SK-N-MC (cell line): ENCODE data around the gene MEGF9.
A peak's percentile ranks its signal among the peaks of the same experiment; 100 is the strongest.

Experiments used
- DNase-seq: peaks from one replicate; pipeline ENCODE4 v3.0.0-alpha.2; 2011; ENCODE audit warnings: low read depth, low spot score
- H3K27ac ChIP-seq: fragments of 200-600 bp; sonication (generic); 2 replicates; pipeline ENCODE4 v1.5.1; 2016; ENCODE audit warnings: mixed run types
- H3K36me3 ChIP-seq: fragments of 200-600 bp; sonication (generic); 2 replicates; pipeline ENCODE4 v1.6.1; 2017; ENCODE audit warnings: antibody characterized with exemption, low read length, mixed read lengths; ENCODE audit not compliant: insufficient read depth
- H3K4me3 ChIP-seq: fragments of 200-600 bp; sonication (generic); 2 replicates; pipeline ENCODE4 v1.5.1; 2016
- H3K9ac ChIP-seq: fragments of 200-600 bp; sonication (generic); 2 replicates; pipeline ENCODE4 v1.8.0; 2017; ENCODE audit warnings: mixed run types, mixed read lengths; ENCODE audit not compliant: insufficient read length
- H3K9me3 ChIP-seq: fragments of 200-600 bp; sonication (generic); 2 replicates; pipeline ENCODE4 v1.6.1; 2017; ENCODE audit warnings: low read depth, mild to moderate bottlenecking, antibody characterized with exemption, low read length, moderate library complexity, mixed read lengths
- EZH2 ChIP-seq: fragments of 200-600 bp; sonication (generic); IDR thresholded peaks from one replicate; pipeline ENCODE4 v1.6.1; 2017; ENCODE audit warnings: antibody characterized with exemption
- FOXP2 ChIP-seq: optimal IDR thresholded peaks from 2 replicates; pipeline ENCODE3; 2011; ENCODE audit warnings: mild to moderate bottlenecking, moderate library complexity; ENCODE audit not compliant: insufficient read depth; ENCODE audit errors: extremely low read length, control extremely low read depth
- POLR2AphosphoS5 ChIP-seq: IDR thresholded peaks from 2 replicates; pipeline ENCODE4 v1.6.1; 2012; ENCODE audit warnings: mild to moderate bottlenecking, low read depth, low read length, borderline replicate concordance

MEGF9 gene

GRCh38 chr9:120603010-120603409, 111.3 kb downstream of the MEGF9 start:
- peaks cover 18% of the 10 kb centered on the region for H3K36me3 ChIP-seq
- no peak overlapping the region for H3K4me3 ChIP-seq
- TF ChIP-seq FOXP2, result no peak
- TF ChIP-seq EZH2, result no peak
- no peak for TF ChIP-seq POLR2AphosphoS5
- H3K27ac ChIP-seq, result no peak overlapping the region
- DNase-seq, result no peak
- no peak overlapping the region for H3K9ac ChIP-seq
- H3K9me3 ChIP-seq, result no peaks in the 10 kb centered on the region

DNA sequence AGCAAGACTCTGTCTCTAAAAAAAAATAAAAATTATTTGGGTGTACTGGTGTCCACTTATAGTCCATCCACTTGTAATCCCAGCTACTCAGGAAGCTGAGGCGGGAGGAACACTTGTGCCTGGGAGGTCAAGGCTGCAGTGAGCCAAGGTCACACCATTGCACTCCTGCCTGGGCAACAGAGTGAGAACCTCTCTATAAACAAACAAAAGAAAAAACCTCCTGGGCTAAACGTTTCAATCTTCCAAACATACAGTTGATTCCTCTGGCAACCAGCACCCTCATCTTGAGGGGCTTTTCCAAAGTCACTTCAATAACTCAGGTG, 120.4 kb downstream of the MEGF9 start:
- no peak for DNase-seq
- Histone ChIP-seq H3K27ac (no peak overlapping the region), H3K4me3 (no peak overlapping the region), H3K9ac (no peak overlapping the region), H3K36me3 (no peaks in the 10 kb centered on the region), H3K9me3 (no peaks in the 10 kb centered on the region)
- no peak for TF ChIP-seq POLR2AphosphoS5
- no peak for TF ChIP-seq EZH2
- TF ChIP-seq FOXP2, result no peak

- Histone ChIP-seq H3K27ac (no peak overlapping the region), H3K9ac (no peak overlapping the region), H3K36me3 (no peaks in the 10 kb centered on the region), H3K9me3 (no peaks in the 10 kb centered on the region), H3K4me3 (no peak overlapping the region)
- TF ChIP-seq POLR2AphosphoS5, result no peak
- TF ChIP-seq EZH2, result no peak
- no peak for TF ChIP-seq FOXP2
- DNase-seq, result no peak
These were observed 120.9 kb downstream of the MEGF9 start for GRCh38 chr9:120593250-120593954.

GRCh38 chr9:120592210-120592609, 122.1 kb downstream of the MEGF9 start:
- Histone ChIP-seq H3K4me3 (no peak overlapping the region), H3K27ac (no peak overlapping the region), H3K36me3 (no peaks in the 10 kb centered on the region), H3K9me3 (no peaks in the 10 kb centered on the region), H3K9ac (no peak overlapping the region)
- TF ChIP-seq POLR2AphosphoS5, result no peak
- TF ChIP-seq EZH2, result no peak
- no peak for TF ChIP-seq FOXP2
- no peak for DNase-seq

- no peaks in the 10 kb centered on the region for H3K36me3 ChIP-seq
- no peak overlapping the region for H3K9ac ChIP-seq
- no peak overlapping the region for H3K27ac ChIP-seq
- no peaks in the 10 kb centered on the region for H3K9me3 ChIP-seq
- DNase-seq, result no peak
- TF ChIP-seq FOXP2 (no peak), POLR2AphosphoS5 (no peak), EZH2 (no peak)
- no peak overlapping the region for H3K4me3 ChIP-seq
These were observed 126.9 kb downstream of the MEGF9 start for GRCh38 chr9:120587328-120587727.

DNA sequence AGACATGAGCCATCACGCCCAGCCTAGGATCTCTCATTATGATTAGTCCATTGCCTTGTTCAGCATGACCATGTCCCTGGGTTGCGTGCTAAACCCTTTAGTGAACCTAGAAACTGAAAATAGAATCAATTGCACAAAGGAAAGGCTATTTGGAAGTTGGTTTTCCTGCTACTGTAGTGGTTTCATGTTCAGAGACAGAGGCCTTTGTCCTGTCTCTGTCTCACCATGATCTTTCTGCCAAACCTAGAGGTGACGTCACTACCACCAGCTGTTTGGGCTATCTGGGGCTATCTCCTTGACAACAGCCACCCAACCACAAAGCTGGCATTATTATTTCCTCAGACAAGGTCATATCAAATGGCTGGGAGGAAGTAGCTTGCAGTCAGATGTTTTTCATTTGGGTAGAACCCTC, 130.3 kb downstream of the MEGF9 start:
- H3K9me3 ChIP-seq, result no peaks in the 10 kb centered on the region
- H3K27ac ChIP-seq, result no peak overlapping the region
- DNase-seq, result no peak
- TF ChIP-seq FOXP2 (no peak), EZH2 (no peak), POLR2AphosphoS5 (no peak)
- no peak overlapping the region for H3K4me3 ChIP-seq
- H3K9ac ChIP-seq, result no peak overlapping the region
- no peaks in the 10 kb centered on the region for H3K36me3 ChIP-seq

DNA sequence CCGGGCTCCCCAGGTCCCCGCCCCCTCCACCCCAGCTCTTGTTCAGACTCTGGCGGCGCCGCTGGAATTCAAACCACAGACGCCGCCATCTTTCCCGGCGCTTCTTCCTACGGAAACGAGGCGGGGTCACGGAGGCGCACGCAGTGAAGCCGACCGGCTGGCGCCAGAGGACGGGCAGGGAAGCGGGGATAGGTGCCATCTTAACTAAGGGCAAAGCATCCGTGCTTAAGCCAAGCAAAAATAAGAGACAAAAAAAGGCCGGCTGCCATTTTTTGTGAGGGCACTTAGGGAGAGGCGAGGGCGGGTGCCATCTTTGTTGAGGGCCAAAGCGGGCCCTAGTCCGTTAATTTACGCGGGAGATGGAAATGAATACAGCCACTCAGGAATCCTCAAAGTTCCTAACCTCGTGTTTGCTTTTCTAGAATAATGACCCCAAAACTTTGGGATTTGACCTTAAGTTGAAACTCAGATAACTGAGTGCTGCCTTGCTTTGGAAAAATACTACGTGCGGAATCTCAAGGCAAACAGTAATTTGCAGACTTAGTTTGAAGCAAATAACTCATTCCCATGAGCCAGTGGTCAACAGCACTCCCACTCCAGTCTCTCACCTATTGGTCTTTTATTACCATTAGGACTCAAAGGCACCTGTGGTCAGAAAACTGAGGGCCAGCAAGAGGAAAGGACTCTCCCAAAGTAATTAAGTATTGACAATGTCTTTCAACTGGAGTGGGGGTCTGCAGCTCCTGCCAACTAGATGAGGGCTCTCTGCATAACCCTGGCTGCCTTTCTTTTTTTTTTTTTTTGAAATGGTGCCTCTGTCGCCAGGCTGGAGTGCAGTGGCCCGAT, 134.0 kb downstream of the MEGF9 start, which contains the start of gene CDK5RAP2:
Gene CDK5RAP2, minus strand, starts transcription at position 117 of the 846 bp plus-strand sequence. CDS start 189 bp downstream, outside the sequence.
- Histone ChIP-seq H3K9ac (peak within 1 kb of the TSS; percentile 93), H3K27ac (peak within 1 kb of the TSS; percentile 78), H3K36me3 (peaks cover 18% of the 10 kb centered on the region), H3K9me3 (no peaks in the 10 kb centered on the region), H3K4me3 (peak within 1 kb of the TSS; percentile 92)
- peak; percentile 93 for DNase-seq
- TF ChIP-seq POLR2AphosphoS5 (peak; percentile 28; the same call in 1 of the 2 replicates), EZH2 (no peak), FOXP2 (no peak)

- Histone ChIP-seq H3K27ac (peak overlapping the region; percentile 64), H3K9me3 (no peaks in the 10 kb centered on the region), H3K9ac (peak overlapping the region; percentile 93), H3K36me3 (peaks cover 18% of the 10 kb centered on the region), H3K4me3 (peak overlapping the region; percentile 92)
- DNase-seq, result no peak
- TF ChIP-seq FOXP2, result no peak
These were observed 134.9 kb downstream of the MEGF9 start for GRCh38 chr9:120579139-120580050.
